Mesenteric fat pad (tissue), 1 donor: ENCODE data around the gene LGALS3BP. TPM values are rescaled to one million over a fixed set of nuclear protein-coding genes. Genes with fewer than 3 reads are reported as not detected.
A peak's percentile ranks its signal among the peaks of the same experiment; 100 is the strongest.

Experiments used
- DNase-seq: peaks from one replicate; pipeline ENCODE4 v3.0.0-alpha.2; 2020; ENCODE audit warnings: low spot score
- total RNA-seq: library from RNA; stranded (reverse); fragmentation: NEBNext Ultra II Directional; extraction: Animal tissue kit (Norgen Biotek cat#: 25700); gene quantifications from one replicate; pipeline ENCODE4 v1.2.1, GENCODE V29; 2021
- donor health status: DM: yes; HTN: yes; CAD: no.

Gene LGALS3BP
- total RNA-seq, 1 donor from 2014 or later, result 417 TPM

DNA sequence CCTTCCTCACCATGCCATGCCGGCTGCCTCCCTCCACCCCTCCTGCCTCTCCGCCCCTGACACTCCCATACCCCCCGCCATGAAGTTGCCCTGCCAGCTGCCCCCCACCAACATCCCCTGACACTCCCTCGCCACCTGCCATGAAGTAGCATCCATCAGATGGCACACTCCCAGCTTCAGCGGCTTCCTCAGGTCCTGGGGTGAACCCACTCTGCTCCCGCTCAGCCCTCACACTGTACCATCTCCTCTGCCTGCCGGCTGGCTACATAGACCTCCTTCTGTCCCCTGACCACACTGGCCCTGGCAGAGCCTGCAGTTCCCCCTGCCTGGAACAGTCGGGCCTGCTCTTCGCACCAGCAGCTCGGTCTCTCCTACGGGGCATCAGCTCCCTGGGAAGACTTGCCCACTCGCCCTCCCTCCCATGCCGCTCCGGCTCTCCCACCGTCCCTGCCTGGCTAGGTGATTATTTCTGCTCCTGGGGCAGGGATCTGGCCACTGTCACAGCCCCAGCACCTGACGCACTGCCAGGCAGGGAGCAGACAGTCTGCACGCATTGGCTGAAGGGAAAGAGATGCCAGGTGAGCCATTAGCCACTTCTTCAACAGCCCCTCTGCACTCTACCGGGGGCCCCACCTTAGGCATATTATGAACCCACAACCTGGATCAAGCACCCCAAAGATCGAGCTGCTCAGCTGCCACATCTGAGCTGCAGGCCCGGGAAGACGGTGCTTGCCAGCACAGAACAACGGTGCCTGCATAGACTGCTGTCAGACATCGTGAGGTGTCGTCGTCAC is 20.9 kb upstream of the LGALS3BP start:
- DNase-seq, result peak; percentile 81

DNA sequence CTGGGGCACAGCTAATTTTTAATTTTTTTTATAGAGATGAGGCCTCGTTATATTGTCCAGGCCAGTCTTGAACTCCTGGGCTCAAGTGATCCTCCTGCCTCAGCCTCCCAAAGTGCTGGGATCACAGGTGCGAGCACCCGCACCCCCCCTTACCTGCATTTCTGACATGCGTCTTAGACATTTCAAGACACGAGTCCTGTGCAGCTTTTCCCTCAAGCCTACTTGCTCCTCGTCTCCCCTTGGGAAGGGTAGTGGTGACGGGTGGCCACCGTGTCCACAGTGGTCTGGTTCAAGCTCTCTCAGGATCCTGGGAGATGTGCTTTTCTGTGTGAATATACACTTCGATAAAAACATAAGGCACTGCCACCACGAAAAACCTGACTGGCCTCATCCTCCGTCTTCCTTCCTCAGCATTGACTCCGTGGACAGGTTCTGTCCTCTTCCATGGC is 20.2 kb upstream of the LGALS3BP start:
- DNase-seq, result peak; percentile 51

- peak; percentile 71 for DNase-seq
These were observed 19.5 kb upstream of the LGALS3BP start for GRCh38 chr17:78999056-78999768.

DNA sequence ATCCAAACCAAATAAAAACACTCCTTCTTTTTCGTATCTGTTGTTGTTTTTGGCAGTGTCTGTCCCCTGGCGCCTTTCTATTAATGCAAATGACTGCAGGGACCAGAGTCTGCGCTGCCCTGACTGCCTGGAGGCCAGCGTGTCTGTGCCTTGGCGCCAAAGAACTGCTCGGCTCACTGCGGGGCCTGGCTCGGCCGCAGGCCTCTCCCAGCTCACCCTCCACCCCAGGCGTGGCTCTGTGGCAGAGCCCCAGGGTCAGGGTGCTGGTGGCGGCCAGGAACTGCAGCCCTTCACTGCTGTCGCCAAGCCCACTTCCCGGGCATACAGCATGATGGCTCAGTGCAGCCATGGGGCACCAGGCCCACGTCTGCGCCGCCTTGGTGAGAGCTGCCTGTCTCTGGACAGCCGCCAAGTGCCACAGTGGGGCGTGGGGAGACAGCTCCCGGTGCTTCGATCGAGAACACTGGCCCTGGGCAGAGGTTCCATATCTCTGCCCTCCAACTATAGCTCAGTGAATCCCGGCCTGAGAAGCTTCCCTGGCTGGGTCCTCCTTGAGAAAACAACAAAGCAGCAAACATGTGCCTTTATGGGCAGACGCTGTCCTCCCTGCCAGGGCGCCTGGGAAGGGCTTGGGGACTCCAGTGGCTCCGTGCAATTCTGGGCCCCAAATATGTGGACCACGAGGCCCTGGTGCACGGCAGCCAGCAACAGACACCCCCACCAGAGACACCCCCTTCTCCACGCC is 18.8 kb upstream of the LGALS3BP start:
- DNase-seq, result peak; percentile 90

DNA sequence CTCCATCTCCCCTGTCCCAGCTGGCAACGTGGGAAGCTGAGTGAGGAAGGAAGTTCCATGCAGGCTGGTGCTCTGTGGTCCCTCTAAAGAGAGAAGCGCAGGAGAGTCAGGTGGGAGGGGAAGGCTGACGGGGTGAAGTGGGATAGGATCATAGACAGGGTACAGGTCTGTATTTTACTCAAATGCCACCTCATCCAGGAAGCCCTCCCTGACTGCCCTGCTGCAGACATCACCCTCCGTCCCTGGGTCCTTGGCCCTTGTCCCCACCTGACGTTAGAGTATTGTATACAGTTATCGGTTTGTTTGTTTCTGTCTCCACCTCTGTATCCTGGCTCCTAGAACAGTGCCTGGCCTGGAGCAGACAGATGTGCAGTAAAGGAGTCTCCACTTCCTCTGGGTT is 18.2 kb upstream of the LGALS3BP start:
- peak; percentile 65 for DNase-seq

DNA sequence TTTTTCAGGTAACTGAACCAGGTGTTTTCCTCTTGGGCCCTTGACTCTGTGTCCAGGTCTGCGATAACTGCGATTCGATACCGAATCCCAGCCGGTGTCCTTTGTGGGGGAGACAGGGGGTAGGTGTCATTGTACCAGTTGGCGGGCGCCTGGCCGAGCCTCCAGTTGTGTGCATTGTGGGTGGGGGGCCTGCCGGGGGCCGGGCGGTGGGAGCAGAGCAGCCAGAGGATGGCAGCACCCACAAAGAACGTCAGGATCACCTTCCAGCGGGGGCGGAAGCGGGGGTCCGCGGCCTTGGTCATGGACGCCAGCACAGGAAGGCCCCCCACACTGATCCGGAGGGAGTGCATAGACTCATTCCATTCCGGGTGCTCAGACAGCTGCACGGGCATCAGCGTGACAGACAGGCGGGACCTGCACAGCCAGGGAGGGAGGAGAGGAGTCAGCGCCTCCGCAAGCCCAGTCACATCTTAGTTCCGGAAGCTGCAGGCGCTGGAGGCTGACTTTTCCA is 17.6 kb upstream of the LGALS3BP start:
- DNase-seq, result peak; percentile 67

DNA sequence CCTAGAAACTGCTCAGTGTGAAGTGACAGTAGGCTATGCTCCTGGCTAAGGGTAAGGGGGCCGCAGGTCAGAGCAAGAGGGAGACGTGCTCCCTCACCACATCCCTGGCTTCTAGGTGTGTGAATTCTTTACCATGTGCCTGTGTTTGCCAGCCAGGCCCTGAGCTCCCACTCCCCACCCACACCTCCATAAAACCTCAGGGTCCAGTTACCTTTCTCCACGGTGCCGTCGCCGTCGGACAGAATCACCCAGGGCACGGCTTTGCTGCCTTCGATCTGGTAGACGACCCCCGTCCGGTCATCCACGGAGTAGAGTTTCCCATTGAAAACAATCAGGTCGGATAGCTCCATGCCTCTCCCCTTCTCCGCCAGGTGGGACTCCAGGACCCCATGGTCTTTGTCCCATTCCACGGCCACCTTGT is 17.1 kb upstream of the LGALS3BP start:
- peak; percentile 73 for DNase-seq

- peak; percentile 85 for DNase-seq
These were observed 16.2 kb upstream of the LGALS3BP start for GRCh38 chr17:78995761-78996451.

- DNase-seq, result peak; percentile 88
These were observed 15.5 kb upstream of the LGALS3BP start for GRCh38 chr17:78995022-78995760.

DNA sequence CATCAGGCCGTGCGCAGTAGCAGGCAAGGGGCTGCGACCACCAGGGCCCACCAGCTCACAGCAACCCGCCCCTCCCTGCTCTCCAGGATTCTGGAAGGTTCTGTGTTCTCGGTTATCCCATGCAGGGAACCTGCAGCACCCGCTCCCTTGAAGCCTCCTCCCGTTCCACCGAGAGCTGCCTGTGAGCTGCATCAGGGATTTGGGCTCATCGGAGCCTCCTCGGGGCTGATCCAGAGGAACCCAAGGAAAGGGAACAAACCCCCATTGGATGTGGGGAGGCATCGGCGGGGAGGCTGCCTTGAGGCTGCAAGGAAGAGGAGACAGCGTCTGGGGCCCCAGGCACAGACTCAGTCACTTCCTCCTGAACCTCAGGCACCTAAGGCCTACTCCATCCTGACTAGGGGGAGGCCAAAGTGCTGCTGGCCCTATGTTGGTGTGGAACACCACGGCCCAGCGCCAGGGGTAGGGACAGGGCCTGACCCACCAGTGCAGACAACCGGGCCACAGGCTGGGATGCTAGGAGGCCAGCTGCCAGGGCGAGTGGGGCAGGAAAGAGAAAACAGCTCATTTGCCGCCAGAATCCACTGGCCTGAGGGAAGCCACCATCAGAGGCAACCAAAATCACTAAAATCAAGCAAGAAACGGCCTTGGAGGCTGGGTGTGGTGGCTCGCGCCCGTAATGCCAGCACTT is 14.4 kb upstream of the LGALS3BP start:
- DNase-seq, result peak; percentile 68

DNA sequence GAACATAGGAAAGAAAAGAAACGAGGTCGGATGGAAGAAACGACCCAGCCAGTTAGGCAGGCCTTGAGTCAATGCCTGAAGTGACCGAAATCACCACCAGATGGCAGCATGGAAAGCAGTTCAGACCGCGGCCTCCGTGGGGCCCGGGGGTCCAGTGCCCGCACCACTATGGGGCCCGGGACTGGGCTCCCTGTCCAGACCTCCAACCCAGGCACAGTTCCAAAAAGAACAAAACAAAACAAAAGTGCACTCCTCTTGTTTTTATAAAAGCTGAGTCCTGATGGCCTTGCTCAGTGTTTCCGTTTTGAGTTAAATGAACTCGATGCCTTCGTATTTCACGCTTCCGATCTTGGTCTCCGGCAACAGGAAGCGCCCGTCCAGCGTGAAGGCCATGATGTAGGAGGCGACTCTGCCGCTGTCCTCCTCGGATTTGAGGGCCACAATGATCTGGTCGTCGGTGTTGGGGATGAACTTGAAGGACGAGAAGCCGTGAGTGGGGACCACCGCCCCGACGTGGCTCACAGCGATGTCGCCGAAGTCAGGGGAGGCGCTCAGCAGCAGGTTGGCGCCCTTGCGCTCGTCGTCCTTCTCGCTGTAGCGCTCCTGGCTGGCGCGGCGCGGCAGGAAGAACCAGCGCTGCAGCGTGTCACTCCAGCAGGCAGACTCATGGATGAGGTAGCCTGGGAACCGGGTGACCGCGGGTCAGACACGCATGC is 13.7 kb upstream of the LGALS3BP start:
- DNase-seq, result peak; percentile 87

DNA sequence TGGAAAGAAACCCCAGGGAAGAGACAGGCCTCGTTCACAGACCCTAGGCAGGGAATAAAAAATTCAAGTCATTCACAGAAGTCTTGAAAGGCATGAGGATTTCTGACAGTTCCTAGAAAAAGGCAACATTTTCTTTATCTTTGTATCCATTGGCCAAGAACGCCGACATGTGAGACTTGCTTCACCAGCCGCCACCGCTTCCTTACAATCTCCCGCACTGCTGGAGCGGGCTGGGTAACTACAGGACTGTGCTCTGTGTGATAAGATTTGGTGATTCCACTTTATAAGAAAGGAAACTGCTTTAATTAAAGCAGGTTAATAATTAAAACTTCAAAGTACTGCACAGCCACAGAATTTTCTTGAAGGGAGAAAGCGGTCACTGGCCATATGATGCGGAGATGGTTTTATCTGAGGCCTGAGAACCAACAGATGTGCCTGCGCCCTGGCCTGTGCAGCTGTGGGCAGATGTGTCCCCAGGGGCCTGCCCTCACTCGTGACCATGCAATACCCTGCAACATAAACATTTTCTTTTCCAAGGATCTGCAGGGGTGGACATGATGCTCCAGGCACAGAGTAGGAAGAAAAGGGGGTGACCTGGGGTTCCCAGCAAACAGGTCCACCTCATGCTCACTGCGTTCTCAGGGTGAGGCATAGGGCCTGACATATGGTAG is 13.0 kb upstream of the LGALS3BP start:
- peak; percentile 47 for DNase-seq

- peak; percentile 81 for DNase-seq
These were observed 12.3 kb upstream of the LGALS3BP start for GRCh38 chr17:78991906-78992532.

DNA sequence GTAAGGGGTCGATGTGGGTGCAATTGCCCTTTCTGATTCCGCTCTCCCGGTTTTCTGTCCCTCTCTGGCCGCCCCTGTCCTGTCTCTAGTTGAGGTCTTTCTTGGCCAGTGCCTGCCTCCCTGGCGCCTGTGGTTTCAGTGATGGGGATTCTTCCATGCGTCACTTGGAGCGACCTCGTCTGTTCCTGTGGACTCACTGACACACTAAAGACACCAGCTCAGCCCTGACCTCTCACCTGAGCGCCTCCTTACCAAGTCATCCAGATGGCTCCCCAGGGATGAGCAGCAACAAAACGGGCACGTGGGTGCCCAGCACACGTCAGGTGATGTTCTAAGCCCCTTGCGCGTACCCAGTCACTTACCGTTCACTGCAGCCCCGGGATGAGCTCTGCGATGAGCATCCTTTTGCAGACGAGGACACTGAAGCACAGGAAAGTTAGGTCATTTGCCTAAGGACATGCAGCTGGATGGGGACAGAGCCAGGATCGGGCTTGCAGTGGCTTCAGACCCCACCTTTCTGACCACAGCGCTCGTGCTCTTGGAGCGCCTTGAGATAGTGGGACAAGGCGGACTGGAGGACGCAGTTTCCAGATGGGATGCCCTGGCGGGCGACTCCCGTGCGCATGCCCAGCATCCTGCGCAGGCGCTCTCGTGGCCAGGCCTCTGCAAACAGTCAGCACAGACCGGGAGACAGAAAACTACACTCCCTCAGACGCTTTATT is 11.5 kb upstream of the LGALS3BP start:
- peak; percentile 65 for DNase-seq

GRCh38 chr17:78990349-78991016 is 10.8 kb upstream of the LGALS3BP start:
- DNase-seq, result no peak

DNA sequence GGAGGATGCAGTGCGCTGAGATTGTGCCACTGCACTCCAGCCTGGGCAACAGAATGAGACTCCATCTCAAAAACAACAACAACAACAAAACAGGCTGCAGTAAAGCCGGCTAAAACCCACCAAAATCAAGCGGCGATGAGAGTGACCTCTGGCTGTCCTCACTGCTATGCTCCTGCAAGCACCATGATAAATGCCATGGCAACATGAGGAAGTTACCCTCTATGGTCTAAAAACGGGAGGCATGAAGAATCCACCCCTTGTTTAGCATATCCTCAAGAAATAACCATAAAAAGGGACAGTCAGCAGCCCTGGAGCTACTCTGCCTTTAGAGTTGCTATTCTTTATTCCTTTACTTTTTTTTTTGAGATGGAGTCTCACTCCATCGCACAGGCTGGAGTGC is 8.4 kb upstream of the LGALS3BP start:
- DNase-seq, result no peak
